Panc1 (cell line): Measurements from ENCODE around the gene SEC16A.

ENCODE experiments used
- CTCF ChIP-seq: fragments of 450-650 bp; IDR thresholded peaks from 2 replicates; pipeline ENCODE4 v1.5.1; 2017; ENCODE audit warnings: mild to moderate bottlenecking
- POLR2AphosphoS5 ChIP-seq: IDR thresholded peaks from 2 replicates; pipeline ENCODE4 v1.6.1; 2012; ENCODE audit warnings: mild to moderate bottlenecking, low read depth, low read length, moderate library complexity
- REST ChIP-seq, 2 experiments: IDR thresholded peaks; 2 replicates each; pipeline ENCODE4 v1.6.1; 2011 to 2012; ENCODE audit warnings: low read depth in 2 of 2, control low read depth in 1 of 2, low read length in 1 of 2, mild to moderate bottlenecking in 1 of 2, moderate library complexity in 1 of 2; ENCODE audit not compliant: insufficient read depth in 1 of 2
- TCF7L2 ChIP-seq: IDR thresholded peaks from 2 replicates; pipeline ENCODE4 v1.6.1; 2011; ENCODE audit warnings: mild to moderate bottlenecking, low read depth, low read length, inconsistent platforms

GRCh38 chr9:136416914-136417313 lies 65.9 kb downstream of the SEC16A start:
- TF ChIP-seq CTCF (no peak), REST (IDR thresholded peaks at IDR 0.05; ENCODE audit: insufficient read depth in 1 of 2, low read depth in 2 of 2, low read length in 1 of 2) (no peak), TCF7L2 (no peak), POLR2AphosphoS5 (no peak)
